Astrocyte of the spinal cord (primary cell): Measurements from ENCODE around the gene MMEL1.

Experiments
- DNase-seq: peaks from one replicate; pipeline ENCODE4 v3.0.0; 2011; ENCODE audit warnings: low read depth, low spot score
- H3K4me3 ChIP-seq: 2 replicates; pipeline ENCODE4 v1.5.1; 2011; ENCODE audit warnings: low read depth, mild to moderate bottlenecking, low read length, moderate library complexity
- CTCF ChIP-seq: IDR thresholded peaks from 2 replicates; pipeline ENCODE4 v1.5.1; 2012; ENCODE audit warnings: low read depth, mild to moderate bottlenecking, low read length, inconsistent platforms
- in situ Hi-C: cut with HindIII; loops from 2 replicates; pipeline ENCODE4 v1.10.0; 2017; ENCODE audit warnings: low sequenced_read_pairs

MMEL1 gene

GRCh38 chr1:2591581-2592261, 41.1 kb downstream of the MMEL1 start:
- in situ Hi-C loops: no loop called here
- H3K4me3 ChIP-seq: no peak overlapping the region
- no peak for TF ChIP-seq CTCF
- no peak for DNase-seq

DNA sequence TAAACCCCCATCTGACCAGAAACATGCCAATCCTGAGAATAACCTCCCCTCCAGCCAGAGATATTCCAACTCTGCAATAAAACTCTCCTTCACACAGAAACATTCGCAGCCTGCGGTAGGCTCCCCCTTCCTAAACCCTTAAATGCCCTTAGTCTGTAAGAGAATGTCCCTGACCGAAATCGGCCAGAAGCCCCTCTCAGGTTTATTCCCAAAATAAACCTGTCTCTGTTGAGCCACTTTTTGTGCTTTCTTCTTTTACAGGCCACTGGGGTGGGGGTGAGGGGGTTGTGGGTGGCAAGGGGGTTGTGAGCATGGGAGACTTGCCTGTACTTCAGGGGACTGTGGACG, 41.6 kb downstream of the MMEL1 start:
- in situ Hi-C loops: no loop called here
- no peak overlapping the region for H3K4me3 ChIP-seq
- TF ChIP-seq CTCF: no peak
- DNase-seq: no peak

DNA sequence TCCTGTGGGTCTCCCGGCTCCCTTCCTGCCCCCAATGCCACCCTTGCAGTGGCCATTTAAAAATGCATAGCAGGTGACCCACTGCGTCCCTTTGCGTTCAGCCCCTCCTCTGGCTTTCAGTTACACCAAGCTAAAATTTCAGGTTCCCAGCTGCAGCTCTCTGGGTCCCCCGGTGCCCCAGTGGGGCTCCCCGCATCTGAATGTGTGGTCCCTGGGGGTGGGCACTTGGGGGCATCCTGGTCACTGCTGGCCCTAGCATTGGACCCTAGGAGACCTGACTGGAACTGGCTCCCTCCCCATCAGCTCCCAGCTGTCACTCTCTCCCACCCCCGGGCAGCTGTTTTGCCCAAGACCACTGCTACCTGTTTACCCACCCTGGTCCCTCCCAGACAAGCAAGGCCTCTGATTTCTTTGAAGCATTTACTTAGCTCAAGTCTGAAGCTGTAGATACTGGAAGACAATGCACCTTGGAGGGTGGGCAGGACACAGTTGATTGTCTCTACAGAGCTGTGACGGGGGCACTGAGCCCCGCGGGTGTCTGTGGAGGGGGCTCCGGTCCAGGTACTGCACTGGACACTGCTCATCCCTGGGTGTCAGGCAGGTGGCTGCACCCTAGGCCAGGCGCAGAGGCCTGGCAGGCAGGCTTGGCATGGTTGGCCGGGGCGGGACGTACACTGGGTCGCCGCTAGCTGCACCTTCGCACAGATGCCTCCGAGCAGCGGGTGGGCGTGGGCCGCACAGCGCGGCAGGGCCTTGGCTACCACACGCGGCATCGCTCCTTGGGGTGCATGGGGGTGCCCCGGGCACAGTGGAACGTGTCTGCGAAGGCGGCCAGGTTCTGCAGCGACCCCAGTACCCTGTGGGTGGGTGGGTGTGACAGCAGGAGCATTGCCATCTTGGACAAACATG, 42.3 kb downstream of the MMEL1 start:
- no peak overlapping the region for H3K4me3 ChIP-seq
- no peak for DNase-seq
- in situ Hi-C loops: no loop called here
- TF ChIP-seq CTCF: no peak

DNA sequence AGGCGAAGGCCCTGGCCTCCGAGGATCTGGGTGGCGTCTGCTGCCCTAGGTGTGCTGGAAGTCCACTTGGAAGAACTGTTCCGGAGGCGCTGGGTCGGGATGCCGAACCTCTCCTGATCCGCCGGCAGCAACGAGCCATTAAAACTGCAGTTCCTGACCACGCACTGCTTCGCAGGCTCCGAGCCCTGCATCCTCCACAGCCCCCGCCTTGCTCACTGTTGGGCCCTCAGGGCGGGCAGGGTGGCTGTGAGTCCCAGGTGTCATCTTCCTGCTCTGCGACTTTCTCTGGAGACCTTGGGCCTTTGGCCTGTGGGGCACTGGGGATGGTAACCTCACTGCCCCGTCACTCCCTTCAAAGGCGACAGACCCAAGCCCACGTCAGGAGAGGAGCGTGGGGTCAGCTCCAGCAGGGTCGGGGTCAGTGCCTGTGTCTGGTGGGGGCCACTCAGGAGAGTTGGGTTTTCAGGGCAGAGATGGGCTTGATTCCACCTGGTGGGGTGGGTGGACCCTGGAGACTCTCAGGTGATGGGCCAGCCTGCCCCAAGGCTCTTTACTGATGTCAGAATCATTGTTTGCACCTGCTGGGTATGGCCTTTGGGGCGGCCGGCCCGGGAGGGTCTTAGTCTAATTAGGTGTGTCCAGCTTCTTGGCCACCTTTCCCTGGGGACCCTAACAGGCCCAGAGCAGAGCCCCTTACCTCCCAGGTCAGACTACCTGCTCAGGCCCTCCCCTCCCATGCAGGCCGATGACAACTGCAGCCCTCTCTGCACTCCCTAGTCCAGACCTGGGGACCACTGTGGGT, 43.2 kb downstream of the MMEL1 start:
- H3K4me3 ChIP-seq: no peak overlapping the region
- in situ Hi-C loops: no loop called here
- no peak for TF ChIP-seq CTCF
- DNase-seq: no peak

DNA sequence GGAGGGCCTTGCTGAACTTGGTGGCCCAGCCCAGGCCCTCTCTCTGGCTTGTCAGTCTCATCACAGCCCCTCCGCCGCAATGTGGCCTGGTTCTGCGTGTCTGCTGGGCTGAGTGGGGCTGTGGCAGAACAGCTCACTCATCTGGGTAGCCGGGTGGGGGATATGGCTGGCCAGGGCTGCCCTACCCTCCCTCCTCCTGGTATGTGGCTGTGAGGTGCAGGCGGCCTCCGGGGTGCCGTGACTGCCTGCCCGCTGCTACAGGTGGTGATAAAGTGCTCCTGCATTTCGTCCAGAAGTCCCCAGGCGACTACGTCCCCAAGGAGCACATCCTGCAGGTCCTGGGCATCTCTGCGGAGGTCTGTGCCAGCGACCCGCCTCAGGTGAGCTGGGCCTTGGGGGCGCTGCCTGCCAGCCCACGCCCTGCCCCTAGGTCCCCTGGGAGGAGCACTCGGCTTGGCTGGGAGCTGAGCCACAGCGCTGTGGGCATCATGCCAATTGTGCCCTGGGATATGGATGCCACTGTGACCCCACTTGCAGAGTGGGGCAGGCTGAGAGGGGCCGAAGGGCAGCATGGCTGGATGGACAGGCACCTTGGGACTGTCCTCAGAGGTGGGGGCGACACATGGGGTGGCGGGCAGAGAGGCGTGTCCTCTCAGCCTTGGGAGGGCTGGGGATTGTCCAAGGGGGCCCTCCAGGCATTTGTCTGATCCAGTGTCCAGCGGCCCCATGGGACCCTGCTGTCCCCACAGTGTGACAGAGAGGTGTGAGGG, 44.0 kb downstream of the MMEL1 start:
- TF ChIP-seq CTCF: no peak
- DNase-seq: no peak
- H3K4me3 ChIP-seq: no peak overlapping the region
- in situ Hi-C loops: no loop called here
